ENCODE measurements around the gene CMTM2.

The CMTM2 gene

GRCh38 chr16:66637806-66638205 lies 58.5 kb downstream of the CMTM2 start:
- no peak for DNase-seq
